Lower leg skin (tissue), 3 donors: Measurements from ENCODE around the gene ACTG2.

Experiments used
- POLR2A ChIP-seq, 2 donors: fragments of 450-650 bp; IDR thresholded peaks; one replicate each; pipeline ENCODE4 v1.6.1; 2016 to 2017; ENCODE audit warnings: antibody characterized with exemption in 2 of 2, mild to moderate bottlenecking in 1 of 2, moderate library complexity in 1 of 2
- TF ChIP-seq, protein P1 (sequence below), 3 donors: fragments of 450-650 bp; IDR thresholded peaks; one replicate each; pipeline ENCODE4 v1.5.1; 2016; ENCODE audit warnings: antibody characterized with exemption in 3 of 3, mild to moderate bottlenecking in 3 of 3, moderate library complexity in 2 of 3

GRCh38 chr2:73852020-73852419 lies 40.8 kb upstream of the ACTG2 start:
- TF ChIP-seq, protein P1, sequence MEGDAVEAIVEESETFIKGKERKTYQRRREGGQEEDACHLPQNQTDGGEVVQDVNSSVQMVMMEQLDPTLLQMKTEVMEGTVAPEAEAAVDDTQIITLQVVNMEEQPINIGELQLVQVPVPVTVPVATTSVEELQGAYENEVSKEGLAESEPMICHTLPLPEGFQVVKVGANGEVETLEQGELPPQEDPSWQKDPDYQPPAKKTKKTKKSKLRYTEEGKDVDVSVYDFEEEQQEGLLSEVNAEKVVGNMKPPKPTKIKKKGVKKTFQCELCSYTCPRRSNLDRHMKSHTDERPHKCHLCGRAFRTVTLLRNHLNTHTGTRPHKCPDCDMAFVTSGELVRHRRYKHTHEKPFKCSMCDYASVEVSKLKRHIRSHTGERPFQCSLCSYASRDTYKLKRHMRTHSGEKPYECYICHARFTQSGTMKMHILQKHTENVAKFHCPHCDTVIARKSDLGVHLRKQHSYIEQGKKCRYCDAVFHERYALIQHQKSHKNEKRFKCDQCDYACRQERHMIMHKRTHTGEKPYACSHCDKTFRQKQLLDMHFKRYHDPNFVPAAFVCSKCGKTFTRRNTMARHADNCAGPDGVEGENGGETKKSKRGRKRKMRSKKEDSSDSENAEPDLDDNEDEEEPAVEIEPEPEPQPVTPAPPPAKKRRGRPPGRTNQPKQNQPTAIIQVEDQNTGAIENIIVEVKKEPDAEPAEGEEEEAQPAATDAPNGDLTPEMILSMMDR (IDR thresholded peaks at IDR 0.05): no peak
- no peak for TF ChIP-seq POLR2A (IDR thresholded peaks at IDR 0.05)
